SU-DHL-6 (cell line): ENCODE data around the gene OSBPL2.

Experiments used
- H2AFZ ChIP-seq: fragments of 200-600 bp; sonication (generic); 2 replicates; pipeline ENCODE4 v1.6.1; 2014; ENCODE audit warnings: low read depth, mild to moderate bottlenecking, moderate library complexity, mixed read lengths, antibody characterized with exemption, low read length; ENCODE audit not compliant: severe bottlenecking
- H3F3A ChIP-seq: fragments of 200-600 bp; shearing (Covaris generic); 2 replicates; pipeline ENCODE4 v1.6.0; 2016; ENCODE audit warnings: antibody characterized with exemption, mild to moderate bottlenecking; ENCODE audit not compliant: insufficient read depth
- H3K27ac ChIP-seq: fragments of 200-600 bp; sonication (generic); 2 replicates; pipeline ENCODE4 v1.5.1; 2016; ENCODE audit warnings: low read depth, mild to moderate bottlenecking, low read length, moderate library complexity, mixed read lengths
- H3K27me3 ChIP-seq: fragments of 200-600 bp; sonication (generic), shearing (Covaris generic); 2 replicates; pipeline ENCODE4 v1.6.0; 2014; ENCODE audit warnings: mild to moderate bottlenecking, low read length
- H3K36me3 ChIP-seq: fragments of 200-600 bp; sonication (generic); 2 replicates; pipeline ENCODE4 v1.6.1; 2014; ENCODE audit warnings: mild to moderate bottlenecking, low read length, mixed read lengths
- H3K4me2 ChIP-seq: fragments of 300-600, 200-600 bp; shearing (Covaris generic), sonication (generic); 2 replicates; pipeline ENCODE4 v1.6.0; 2014; ENCODE audit warnings: low read length, low read depth, mild to moderate bottlenecking; ENCODE audit not compliant: poor library complexity, severe bottlenecking
- H3K4me3 ChIP-seq: fragments of 200-600 bp; sonication (generic); 2 replicates; pipeline ENCODE4 v1.5.1; 2014; ENCODE audit warnings: antibody characterized with exemption, low read length, mild to moderate bottlenecking, mixed read lengths; ENCODE audit not compliant: insufficient read depth, poor library complexity, severe bottlenecking
- H3K79me2 ChIP-seq: fragments of 200-600 bp; sonication (generic); 2 replicates; pipeline ENCODE4 v1.6.1; 2014; ENCODE audit warnings: mild to moderate bottlenecking, low read length, moderate library complexity; ENCODE audit not compliant: insufficient read depth
- H3K9ac ChIP-seq: fragments of 200-600 bp; sonication (generic); 2 replicates; pipeline ENCODE4 v1.7.0; 2014; ENCODE audit warnings: mild to moderate bottlenecking, low read length
- H3K9me2 ChIP-seq: fragments of 200-600 bp; sonication (generic); replicated peaks from 2 replicates; pipeline ENCODE4 v1.6.1; 2014; ENCODE audit warnings: low read length; ENCODE audit not compliant: insufficient read depth
- H3K9me3 ChIP-seq: fragments of 200-600 bp; sonication (generic); 2 replicates; pipeline ENCODE4 v1.6.1; 2014; ENCODE audit warnings: low read length, mixed read lengths; ENCODE audit not compliant: insufficient read depth
- H4K20me1 ChIP-seq: fragments of 200-600 bp; sonication (generic); 2 replicates; pipeline ENCODE4 v1.6.1; 2014; ENCODE audit warnings: low read depth, mild to moderate bottlenecking, antibody characterized with exemption, low read length, moderate library complexity, mixed read lengths
- CTCF ChIP-seq: fragments of 200-600 bp; sonication (generic); IDR thresholded peaks from one replicate; pipeline ENCODE4 v1.5.1; 2017; ENCODE audit warnings: antibody characterized with exemption, mild to moderate bottlenecking, low read length, moderate library complexity; ENCODE audit not compliant: insufficient read depth, poor library complexity, severe bottlenecking
- EZH2phosphoT487 ChIP-seq: fragments of 200-600 bp; sonication (generic), shearing (Covaris generic); conservative IDR thresholded peaks from 2 replicates; pipeline ENCODE4 v1.6.1; 2018; ENCODE audit warnings: mild to moderate bottlenecking, antibody characterized with exemption, low read length, moderate library complexity, mixed read lengths

The OSBPL2 gene

GRCh38 chr20:62269378-62269777 lies 31.1 kb downstream of the OSBPL2 start:
- no peaks in the 10 kb centered on the region for H4K20me1 ChIP-seq
- no peak overlapping the region for H3K27ac ChIP-seq
- no peaks in the 10 kb centered on the region for H3K9me2 ChIP-seq
- no peak overlapping the region for H3K9ac ChIP-seq
- H3K4me2 ChIP-seq, result no peak overlapping the region
- no peaks in the 10 kb centered on the region for H3K9me3 ChIP-seq
- H3K4me3 ChIP-seq, result no peak overlapping the region
- no peak for TF ChIP-seq EZH2phosphoT487
- H3K36me3 ChIP-seq, result 0 out of 2 replicates have a peak, but pooled peaks cover 3% of the 10 kb centered on the region
- H3K27me3 ChIP-seq, result no peaks in the 10 kb centered on the region
- no peak overlapping the region for H2AFZ ChIP-seq
- no peaks in the 10 kb centered on the region for H3F3A ChIP-seq
- H3K79me2 ChIP-seq, result no peaks in the 10 kb centered on the region

GRCh38 chr20:62269871-62270270 lies 31.6 kb downstream of the OSBPL2 start:
- Histone ChIP-seq H3K9ac (no peak overlapping the region), H3K9me3 (no peaks in the 10 kb centered on the region), H3K4me3 (no peak overlapping the region), H3K27me3 (no peaks in the 10 kb centered on the region), H3F3A (no peaks in the 10 kb centered on the region), H2AFZ (no peak overlapping the region), H3K36me3 (0 out of 2 replicates have a peak, but pooled peaks cover 2% of the 10 kb centered on the region), H3K79me2 (no peaks in the 10 kb centered on the region), H3K27ac (no peak overlapping the region), H3K4me2 (no peak overlapping the region), H3K9me2 (no peaks in the 10 kb centered on the region), H4K20me1 (no peaks in the 10 kb centered on the region)
- TF ChIP-seq EZH2phosphoT487 (no peak), CTCF (no peak)

GRCh38 chr20:62272200-62272599 lies 33.9 kb downstream of the OSBPL2 start:
- no peaks in the 10 kb centered on the region for H3K79me2 ChIP-seq
- no peak overlapping the region for H3K4me2 ChIP-seq
- TF ChIP-seq EZH2phosphoT487, result no peak
- TF ChIP-seq CTCF, result no peak
- H3K27ac ChIP-seq, result no peak overlapping the region
- H2AFZ ChIP-seq, result no peak overlapping the region
- H3K27me3 ChIP-seq, result no peaks in the 10 kb centered on the region
- no peak overlapping the region for H3K4me3 ChIP-seq
- H3K9me2 ChIP-seq, result no peaks in the 10 kb centered on the region
- H3F3A ChIP-seq, result no peaks in the 10 kb centered on the region
- no peaks in the 10 kb centered on the region for H4K20me1 ChIP-seq
- no peak overlapping the region for H3K9ac ChIP-seq
- H3K36me3 ChIP-seq, result no peaks in the 10 kb centered on the region
- H3K9me3 ChIP-seq, result no peaks in the 10 kb centered on the region

GRCh38 chr20:62273416-62273815 lies 35.1 kb downstream of the OSBPL2 start:
- Histone ChIP-seq H3K27me3 (no peaks in the 10 kb centered on the region), H3K36me3 (no peaks in the 10 kb centered on the region), H3K27ac (no peak overlapping the region), H3K4me3 (no peak overlapping the region), H2AFZ (no peak overlapping the region), H3K79me2 (no peaks in the 10 kb centered on the region), H3K9me3 (no peaks in the 10 kb centered on the region), H3K9ac (no peak overlapping the region), H3K9me2 (no peaks in the 10 kb centered on the region), H4K20me1 (no peaks in the 10 kb centered on the region), H3K4me2 (no peak overlapping the region), H3F3A (no peaks in the 10 kb centered on the region)
- TF ChIP-seq EZH2phosphoT487, result no peak
- no peak for TF ChIP-seq CTCF
